ENCODE results near the gene CLMP. TPM values are rescaled to one million over a fixed set of nuclear protein-coding genes. Genes with fewer than 3 reads are reported as not detected.
A peak's percentile ranks its signal among the peaks of the same experiment; 100 is the strongest.

CLMP gene
- total RNA-seq, 2 donors from 2014 or later = 3.3 to 13.2 TPM

GRCh38 chr11:123030517-123030916 lies 164.5 kb downstream of the CLMP start:
- Histone ChIP-seq H3K9me3 (no peaks in the 10 kb centered on the region), H3K4me3 (no peak overlapping the region), H3K36me3 (no peaks in the 10 kb centered on the region), H3K27me3 (no peaks in the 10 kb centered on the region), H3K4me1 (no peaks in the 10 kb centered on the region), H3K27ac (no peak overlapping the region), H3K9ac (ENCODE audit: low read depth in 2 of 2, low read length in 2 of 2) (no peak overlapping the region)
- no peak for DNase-seq
- intact Hi-C loops (cut with DNase I) = no loop called here
- TF ChIP-seq, protein P1, sequence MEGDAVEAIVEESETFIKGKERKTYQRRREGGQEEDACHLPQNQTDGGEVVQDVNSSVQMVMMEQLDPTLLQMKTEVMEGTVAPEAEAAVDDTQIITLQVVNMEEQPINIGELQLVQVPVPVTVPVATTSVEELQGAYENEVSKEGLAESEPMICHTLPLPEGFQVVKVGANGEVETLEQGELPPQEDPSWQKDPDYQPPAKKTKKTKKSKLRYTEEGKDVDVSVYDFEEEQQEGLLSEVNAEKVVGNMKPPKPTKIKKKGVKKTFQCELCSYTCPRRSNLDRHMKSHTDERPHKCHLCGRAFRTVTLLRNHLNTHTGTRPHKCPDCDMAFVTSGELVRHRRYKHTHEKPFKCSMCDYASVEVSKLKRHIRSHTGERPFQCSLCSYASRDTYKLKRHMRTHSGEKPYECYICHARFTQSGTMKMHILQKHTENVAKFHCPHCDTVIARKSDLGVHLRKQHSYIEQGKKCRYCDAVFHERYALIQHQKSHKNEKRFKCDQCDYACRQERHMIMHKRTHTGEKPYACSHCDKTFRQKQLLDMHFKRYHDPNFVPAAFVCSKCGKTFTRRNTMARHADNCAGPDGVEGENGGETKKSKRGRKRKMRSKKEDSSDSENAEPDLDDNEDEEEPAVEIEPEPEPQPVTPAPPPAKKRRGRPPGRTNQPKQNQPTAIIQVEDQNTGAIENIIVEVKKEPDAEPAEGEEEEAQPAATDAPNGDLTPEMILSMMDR (IDR thresholded peaks at IDR 0.05) = no peak

GRCh38 chr11:123020968-123021367 lies 174.1 kb downstream of the CLMP start:
- H3K9me3 ChIP-seq = no peaks in the 10 kb centered on the region
- H3K4me1 ChIP-seq = no peaks in the 10 kb centered on the region
- no peaks in the 10 kb centered on the region for H3K36me3 ChIP-seq
- H3K4me3 ChIP-seq = no peak overlapping the region
- TF ChIP-seq, protein P1 (IDR thresholded peaks at IDR 0.05) = peak; percentile 28
- no peak overlapping the region for H3K27ac ChIP-seq
- intact Hi-C loops (cut with DNase I) = loop anchor here (5.0 kb wide), 1 partner anchor 159 kb away; no protein-coding TSS in a partner anchor
- no peaks in the 10 kb centered on the region for H3K27me3 ChIP-seq
- DNase-seq = no peak
- H3K9ac ChIP-seq (ENCODE audit: low read depth in 2 of 2, low read length in 2 of 2) = no peak overlapping the region

Other genes with a start within 250 kb of the CLMP start
- gene BSX, start 213.4 kb downstream of the CLMP start, total RNA-seq = not detected
- 100 to 1,000 TPM; 565 to 901 TPM for gene HSPA8, start 133.1 kb downstream of the CLMP start, total RNA-seq
- gene GRAMD1B, start 235.0 kb upstream of the CLMP start, total RNA-seq = 1 to 10 TPM; 1.7 to 1.9 TPM

All from colonic mucosa (tissue), 4 donors.